HG02943 (cell line): Measurements from ENCODE around the gene PHF2.

Experiments
- ATAC-seq: cut with Tn5 transposase; IDR thresholded peaks from one replicate; pipeline ENCODE4 v1.9.1; 2021; ENCODE audit warnings: mild to moderate bottlenecking, low read depth, moderate library complexity; ENCODE audit not compliant: unreplicated experiment

PHF2 gene

DNA sequence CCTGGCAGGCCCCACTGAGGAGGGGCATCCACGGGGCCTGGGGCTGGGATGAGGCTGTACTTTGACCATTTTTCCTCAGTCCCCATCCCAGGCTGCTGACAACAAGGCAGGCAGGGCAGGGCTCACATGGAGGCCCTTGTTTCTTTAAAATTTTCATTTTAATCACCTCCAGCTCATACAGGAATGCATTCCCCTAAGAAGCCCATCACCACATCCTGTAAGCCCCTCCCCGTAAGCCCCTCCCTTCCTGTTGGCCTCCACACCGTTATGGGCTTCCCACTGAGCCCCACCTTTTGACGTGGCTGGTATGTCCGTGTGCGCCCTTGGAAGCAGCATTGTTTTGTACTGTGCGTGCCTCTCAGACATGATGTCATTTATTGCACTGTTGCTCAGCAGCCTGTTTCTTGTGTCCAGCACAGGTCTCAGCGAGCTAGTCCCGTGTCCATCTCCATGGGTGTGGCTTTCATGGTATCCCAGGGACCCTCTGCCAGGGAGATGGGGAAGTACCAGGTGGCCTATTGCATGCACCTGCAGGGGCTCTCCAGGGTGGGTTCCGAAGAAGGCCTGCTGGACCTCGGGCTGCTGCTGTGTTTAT lies 22.4 kb downstream of the PHF2 start:
- no peak for ATAC-seq

DNA sequence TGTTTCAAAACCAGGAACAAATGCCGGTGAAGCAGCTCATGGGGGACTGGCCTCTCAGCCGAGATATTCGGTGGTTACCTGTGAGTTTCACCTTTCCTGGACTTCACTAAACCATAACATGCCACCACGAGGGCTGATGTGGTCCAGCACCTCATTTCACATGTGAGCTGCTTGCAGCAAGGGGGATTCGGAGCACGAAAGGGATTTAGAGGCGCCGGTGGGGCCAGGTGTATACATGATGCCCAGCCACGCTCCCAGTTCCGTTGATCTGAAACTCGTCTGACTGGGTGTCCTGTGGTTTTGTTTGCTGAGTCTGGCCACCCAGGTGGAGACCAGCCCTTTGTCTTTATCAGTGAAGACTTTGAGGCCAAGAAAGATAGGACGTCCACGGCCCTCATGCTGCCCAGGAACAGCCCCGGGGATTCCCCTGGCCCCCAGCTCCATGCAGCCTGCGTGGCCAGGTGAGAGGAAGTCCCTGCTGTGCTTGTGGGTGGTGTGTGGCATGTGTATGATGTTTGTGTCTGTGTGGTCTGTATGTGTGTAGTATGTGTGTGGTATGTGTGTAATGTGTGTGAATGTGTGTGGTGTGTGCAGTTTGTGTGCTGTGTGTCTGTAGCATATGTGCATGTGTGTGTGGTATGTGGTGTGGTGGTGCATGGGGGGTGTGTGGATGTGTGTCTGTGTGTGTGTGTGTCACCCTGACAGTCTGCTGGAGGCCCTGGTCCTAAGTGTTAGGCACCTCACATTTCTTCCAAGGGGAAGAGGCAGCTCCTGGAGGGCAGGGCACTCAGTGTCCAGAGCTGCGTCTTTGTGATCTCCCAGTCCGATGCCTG lies 23.4 kb downstream of the PHF2 start:
- ATAC-seq, result no peak

DNA sequence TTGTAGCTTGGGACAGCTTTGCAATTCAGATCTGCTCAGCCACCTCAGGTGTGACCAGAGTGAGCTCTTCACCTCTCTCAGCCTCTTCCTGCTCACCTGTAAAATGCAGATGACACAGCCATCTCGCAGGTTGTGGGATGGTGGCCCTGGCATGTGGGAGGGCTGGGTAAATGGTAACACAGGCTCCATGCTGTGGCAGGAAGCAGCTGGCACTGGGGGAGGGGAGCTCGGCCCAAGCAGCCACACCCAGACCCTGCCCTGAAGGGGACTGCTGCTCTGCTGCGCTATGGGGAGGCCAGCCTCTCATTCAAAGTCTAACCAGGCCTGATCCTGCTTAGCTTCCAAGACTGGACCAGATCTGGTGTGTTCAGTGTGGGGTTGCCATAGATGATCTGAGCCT lies 24.1 kb downstream of the PHF2 start:
- ATAC-seq, result no peak

DNA sequence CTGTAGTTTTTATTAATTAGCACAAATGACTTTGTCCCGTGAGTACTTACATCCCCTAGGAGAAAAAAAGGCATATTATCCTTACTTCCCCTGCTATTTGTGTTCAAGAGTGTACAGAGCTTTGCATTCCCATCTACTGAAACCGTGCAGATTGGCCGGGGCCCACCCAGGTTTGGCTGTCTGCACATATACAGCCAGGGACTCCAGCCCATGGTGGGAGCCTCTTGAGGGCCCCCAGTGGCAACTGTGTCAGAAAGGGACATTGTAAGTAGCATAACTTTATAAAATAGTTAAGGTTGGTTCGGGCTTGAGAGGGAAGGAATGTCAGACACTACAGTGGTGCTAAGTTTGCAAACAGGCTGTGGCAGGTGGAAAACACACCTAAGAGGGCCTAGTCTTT lies 24.7 kb downstream of the PHF2 start:
- ATAC-seq, result no peak

DNA sequence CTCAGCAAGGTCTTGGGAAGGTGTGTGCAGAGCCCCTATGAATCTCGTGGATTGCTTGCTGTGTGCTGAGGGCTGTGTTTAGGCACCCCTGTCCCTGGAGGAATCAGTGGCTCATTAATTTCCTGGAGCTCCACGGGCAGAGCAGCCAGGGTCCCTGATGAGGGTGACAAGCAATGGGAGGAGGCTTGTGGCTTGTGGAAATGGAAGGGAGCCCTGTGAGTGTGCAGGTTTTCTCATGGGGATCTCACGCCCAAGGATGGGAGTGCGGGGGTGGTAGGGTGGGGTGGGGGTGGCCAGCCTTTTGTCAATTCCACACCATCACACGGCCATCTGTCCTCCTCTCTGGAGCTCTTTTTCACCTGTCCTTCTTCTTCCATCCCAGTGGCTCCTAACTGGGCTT lies 25.3 kb downstream of the PHF2 start:
- ATAC-seq, result no peak

DNA sequence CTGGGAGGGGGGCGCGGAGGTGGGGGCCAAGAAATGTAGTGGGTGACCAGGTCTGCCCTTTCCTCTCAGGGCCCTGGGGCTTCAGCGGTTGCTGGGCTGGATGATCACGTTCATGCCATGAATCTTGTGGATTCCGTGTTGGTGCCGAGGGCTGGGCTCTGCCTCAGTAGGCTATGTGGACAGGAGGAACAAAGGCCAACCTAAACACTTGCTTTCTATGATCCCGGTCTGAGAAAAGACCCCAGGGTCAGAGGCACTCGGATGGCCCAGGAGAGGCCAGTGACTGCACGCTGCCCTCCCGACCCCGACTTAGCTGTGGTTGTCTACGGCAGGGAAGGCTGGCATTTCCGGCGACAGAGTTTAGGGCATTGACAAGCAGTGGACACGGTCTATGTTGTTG lies 26.6 kb downstream of the PHF2 start:
- ATAC-seq, result no peak

DNA sequence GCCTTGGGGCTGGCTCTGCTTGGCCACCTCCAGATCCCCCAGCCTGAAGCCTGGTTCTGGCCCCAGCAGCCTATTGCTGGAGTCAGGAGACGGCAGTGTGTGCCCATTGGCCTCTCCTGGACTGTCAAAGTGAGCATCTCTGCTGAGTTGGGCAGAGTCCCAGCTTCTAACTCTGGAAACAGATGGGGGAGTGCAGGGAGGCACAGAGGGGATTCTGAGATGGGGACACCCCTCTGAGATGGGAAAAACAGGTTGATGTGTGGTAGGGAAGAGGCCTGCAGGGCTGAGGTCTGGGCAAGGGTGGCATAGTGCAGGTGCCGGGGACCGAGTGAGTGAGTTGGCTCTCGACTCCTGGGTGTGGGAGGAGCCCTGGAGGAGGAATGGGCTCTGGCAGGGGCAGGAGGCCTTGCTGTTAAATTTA lies 27.5 kb downstream of the PHF2 start:
- ATAC-seq, result no peak

DNA sequence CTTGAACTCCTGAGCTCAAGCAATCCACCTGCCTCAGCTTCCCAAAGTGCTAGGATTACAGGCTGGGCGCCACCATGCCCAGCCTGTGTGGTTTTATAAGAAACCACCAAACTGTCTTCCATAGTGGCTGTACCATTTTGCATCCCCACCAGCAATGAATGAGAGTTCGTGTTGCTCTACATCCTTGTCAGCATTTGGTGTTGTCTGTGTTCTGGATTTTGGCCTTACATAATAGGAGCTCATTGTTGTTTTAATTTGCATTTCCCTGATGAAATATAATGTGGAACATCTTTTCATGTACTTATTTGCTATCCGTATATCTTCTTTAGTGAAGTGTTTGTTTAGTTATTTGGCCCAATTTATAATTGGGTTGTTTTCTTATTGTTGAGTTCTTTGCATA lies 29.8 kb downstream of the PHF2 start:
- ATAC-seq, result no peak

DNA sequence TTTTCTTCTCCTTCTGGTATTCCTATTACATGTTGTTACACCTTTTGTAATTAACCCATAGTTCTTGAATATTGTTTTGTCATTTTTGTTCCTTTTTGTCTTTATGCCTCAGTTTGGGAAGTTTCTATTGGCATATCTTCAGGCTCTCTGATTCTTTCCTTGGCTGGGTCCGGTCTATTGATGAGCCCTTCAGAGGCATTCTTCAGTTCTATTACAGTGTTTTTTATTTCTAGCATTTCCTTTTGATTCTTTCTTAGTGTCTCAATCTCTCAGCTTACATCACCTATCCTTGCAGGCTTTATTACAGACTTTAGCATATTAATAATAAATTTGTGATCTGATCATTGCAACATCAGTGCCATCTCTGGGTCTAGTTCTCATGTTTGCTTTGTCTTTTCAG lies 33.8 kb downstream of the PHF2 start:
- no peak for ATAC-seq

DNA sequence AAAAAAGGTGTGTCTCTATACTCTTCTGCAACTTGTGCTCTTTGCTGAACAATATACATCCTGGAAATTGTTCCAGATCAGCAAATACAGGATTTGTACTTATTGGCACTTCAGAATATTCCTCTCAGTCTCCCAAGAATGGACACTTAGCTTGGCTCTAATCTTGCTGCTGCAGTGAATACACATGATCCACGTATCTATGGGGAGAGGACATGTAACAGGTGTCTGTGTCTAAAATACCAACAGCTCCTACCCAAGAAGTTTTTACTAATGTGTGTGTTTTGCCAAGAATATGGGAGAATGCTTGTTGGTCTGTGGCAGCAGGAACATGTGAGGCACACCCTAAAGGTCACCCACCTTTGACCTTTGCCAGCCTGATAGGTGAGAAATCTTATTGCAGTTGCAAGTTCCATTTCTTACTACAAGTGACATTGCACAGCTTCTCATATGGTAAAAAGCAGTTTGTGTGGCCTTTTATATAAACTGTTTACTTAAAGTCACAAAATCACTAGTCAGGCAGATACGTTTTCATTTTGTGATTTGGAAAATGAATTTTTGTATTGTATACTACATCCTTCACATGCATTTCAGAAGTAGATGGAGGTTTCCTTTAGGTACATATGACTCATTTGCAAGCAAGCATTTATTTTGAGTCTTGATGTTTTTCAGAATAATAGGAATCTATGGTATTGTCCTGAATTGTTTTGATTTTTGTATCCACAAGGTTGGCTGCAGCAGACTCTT lies 35.8 kb downstream of the PHF2 start:
- no peak for ATAC-seq

DNA sequence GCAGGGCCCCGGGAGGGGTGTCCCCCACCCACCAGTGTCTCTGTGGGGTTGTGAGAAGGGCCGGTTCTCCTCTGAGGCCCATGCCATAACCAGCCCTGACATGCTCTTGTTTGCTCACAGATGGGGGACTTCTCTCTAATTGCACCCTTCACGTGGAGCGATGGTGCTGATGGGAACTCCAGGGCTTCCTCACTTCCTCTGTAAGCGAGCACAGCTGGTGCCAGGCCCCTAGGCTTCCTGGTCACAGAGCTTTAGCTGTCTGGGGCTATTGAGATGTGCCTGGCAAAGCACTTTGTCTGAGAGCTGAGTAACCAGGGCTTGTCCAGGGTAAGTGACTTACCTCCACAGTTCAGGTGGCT lies 36.4 kb downstream of the PHF2 start:
- ATAC-seq, result no peak

DNA sequence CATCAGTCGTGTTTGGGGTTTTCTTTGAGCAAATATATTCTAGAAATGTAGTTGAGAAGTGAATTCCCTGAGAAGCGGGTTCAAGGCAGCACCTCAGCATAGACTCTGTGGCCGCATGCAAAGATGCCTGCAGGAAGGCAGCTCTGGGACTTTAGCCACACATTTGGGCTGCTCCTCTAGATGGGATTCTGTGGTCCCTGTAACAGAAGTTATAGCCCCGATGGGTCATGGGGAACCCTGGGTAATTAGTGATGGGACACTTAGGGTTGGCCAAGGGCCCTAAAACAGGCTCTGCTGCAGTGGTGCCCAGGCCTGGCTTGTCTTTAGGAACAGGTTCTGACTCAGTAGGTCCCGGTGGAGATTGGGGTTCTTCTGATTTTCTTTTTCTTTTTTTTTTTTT lies 36.8 kb downstream of the PHF2 start:
- no peak for ATAC-seq

DNA sequence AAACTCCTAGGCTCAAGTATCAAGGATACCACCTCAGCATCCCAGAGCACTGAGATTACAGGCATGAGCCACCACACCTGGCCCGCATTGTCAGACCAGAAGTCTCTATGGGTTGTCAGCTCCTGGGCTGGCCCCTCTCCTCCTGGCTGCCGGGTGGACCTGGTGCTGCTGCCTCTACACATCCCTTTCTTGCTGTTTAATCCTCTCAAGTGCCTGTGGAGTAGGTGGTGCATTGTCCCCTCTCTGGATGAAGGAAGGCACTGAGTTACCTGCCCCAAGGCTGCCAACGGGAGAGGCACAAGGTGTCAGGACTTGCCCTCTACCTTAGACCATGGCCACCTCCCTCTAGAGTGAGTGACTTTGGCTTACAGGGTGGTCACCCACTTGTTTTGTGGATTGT lies 37.4 kb downstream of the PHF2 start:
- no peak for ATAC-seq

DNA sequence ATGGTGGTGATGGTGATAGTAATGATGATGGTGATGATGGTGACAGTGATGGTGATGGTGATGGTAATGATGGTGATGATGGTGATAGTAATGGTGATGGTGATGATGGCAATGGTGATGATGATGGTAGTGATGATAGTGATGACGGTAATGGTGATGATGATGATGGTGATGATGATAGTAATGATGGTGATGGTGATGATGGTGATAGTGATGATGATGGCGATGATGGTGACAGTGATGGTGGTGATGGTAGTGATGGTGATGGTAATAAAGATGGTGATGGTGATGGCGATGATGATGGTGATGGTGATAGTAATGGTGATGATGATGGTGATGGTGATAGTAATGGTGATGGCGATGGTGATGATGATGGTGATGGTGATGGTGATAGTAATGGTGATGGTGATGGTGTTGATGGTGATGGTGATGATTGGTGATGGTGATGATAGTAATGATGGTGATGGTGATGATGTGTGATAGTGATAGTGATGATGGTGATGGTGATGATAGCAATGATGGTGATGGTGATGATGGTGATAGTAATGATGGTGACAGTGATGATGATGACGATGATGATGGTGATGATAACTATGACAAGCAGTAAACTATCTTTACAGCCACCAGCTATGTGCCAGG lies 38.6 kb downstream of the PHF2 start:
- no peak for ATAC-seq

DNA sequence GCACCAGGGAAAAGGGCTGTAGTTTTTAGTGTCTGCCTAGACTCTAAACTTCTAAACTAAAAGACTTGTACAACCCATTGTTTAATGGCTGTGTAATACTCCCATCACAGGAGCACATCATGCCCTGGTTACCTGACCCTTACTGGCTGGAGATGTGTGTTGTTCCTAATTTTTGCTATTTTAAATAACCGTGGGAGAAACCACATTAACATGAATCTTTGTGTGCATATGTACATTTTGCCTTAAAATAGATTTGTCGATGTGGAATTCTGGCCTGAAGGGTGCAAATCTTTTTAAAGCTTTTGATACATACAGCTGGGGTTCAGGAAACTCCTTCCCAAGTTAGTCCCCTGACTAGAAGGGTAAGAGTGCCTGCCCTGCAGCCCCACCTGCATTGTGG lies 39.7 kb downstream of the PHF2 start:
- ATAC-seq, result no peak

DNA sequence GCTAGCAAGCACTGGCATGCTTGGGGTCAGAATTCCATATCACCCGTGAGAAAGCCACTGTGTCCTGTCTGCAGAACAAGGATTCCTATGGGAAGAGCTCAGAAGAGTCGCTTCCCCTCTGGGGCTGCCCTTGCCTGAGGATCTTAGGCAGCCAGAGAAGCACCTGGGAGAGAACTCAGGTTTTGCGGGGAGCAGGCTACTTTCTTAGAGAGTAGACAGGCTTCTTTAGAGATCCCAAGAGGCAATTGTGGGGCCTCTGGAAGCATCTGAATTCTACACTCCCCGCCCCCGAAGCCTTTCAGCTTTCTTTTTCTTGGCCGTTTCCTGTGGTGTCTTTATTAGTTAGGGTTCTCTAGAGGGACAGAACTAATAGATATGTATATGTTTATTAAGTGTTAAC lies 40.9 kb downstream of the PHF2 start:
- ATAC-seq, result no peak

DNA sequence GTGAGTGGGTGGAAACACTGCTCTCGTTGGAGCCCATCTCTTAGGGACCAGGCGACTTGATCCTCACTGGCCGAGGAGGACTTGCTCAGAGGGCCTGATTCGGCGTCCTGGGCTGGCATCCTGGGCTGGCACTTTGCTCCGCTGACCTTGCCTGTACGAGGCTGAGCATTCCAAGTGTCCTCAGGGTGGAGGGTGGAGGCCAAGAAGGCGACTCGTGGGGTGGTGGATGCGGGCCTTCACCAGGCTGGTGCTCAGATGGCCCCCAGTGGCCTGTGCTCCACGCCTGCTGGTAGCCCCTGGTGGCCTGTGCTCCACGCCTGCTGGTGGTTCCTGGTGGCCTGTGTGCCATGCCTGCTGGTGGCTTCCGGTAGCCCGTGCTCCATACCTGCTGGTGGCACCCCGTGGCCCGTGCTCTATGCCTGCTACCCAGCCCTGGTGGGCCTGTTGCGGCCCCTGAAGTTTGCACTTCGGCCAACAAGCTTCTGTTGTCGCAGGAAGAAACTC lies 42.9 kb downstream of the PHF2 start:
- no peak for ATAC-seq

DNA sequence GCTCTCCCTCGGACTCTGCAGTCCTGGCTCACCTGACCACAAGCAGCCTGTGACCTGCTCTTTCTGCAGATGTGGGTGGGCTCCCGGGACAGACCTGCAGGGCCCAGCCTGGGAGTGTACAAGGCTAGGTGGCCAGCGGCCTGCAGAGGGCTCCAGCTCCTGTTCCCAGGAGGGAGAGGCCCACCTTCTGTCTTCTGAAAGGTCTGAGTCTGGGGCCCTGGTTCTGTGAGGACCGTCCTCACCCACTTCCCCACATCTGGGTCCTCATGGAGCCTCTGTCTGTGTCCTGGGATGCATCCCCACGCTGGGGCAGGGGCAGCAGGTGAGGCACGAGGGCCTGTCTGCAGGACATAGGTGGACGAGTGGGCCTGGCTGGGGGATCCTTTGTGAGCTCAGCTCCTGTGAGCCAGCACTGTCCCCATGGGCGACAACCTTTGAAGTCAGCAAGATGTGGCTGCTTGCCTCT lies 43.7 kb downstream of the PHF2 start:
- no peak for ATAC-seq

DNA sequence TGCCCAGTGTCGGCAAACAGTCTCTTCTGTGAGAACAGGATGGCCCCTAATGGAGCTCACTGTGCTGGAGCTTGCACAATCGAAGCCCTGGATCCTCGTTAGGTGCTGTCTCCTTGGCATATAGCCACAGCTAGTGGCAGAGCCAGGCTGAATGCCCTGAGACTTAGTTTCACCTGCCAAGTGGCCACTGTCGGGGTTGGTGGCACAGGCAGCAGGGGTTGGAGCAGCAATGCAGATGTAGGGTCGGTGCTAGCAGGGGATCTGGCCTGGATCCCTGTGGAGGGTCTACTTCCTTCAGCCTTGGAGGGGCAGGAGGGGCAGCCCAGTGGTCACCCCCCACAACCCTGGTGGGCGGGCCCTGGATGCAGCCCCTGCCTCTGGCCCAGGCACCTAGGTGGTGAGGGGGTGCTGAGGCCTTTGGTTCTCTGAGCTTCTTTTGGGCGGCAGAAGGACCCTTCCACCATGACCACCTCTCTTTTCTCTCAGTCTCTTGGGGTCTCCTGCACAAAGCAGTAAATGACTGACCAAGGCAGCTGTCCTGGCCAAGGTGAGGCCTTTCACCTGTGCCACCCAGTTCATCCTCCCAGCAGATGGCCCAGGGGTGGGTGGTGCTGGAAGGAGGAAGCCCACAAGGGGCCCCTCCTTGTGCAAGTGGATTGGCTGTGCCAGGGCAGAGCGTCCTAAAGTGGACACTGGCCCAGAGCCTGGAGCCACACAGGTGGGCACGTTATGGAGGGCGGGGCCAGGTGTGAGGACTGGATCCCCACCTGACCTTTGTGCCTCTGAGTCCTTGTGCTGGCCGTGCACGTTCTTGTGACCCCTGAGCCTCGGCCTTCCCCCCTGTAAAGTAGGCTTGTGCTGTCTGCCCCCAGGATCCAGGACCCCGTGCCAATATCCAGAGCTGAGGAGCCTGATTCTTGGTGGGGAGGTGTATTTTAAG lies 44.8 kb downstream of the PHF2 start:
- no peak for ATAC-seq

DNA sequence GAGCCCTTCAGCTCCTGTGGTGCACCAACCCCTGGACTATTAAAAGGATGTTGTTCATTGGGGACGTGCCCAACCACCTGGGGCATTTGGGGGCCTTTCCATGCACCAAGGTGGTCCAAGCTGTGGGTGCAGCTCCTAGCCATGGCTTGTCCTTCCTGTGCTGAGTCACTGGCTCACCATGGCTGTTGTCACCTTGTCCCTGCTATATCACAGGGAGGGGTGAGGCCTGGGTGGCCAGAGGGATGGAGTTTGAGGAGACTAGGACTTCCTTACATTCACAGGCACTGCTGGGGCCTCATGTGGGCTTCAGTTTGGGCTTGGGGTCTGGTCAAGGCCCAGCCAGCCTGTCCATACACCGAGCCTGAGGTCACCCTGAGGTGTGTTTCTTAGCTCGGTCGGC lies 45.5 kb downstream of the PHF2 start:
- ATAC-seq, result no peak
